IMR-90 (cell line): ENCODE results near the gene KRT86. TPM values are rescaled to one million over a fixed set of nuclear protein-coding genes. Genes with fewer than 3 reads are reported as not detected.

Experiments used
- ATAC-seq: fragments of 200-7000 bp; cut with Tn5 transposase; 2 replicates; pipeline ENCODE4 v1.9.1; 2020; ENCODE audit warnings: low read depth, mild to moderate bottlenecking, moderate library complexity
- BruUV-seq: library from RNA; stranded (reverse); fragments of 400-500 nt; replicated peaks from 2 replicates; lab custom pipeline; 2021; lab: Mats Ljungman, UMichigan
- CTCF ChIA-PET: fragments of 300-600 bp; formaldehyde crosslinking; extraction: SDS; loops from one replicate; lab custom pipeline; 2021; ENCODE audit warnings: antibody characterized with exemption; lab: Yijun Ruan, JAX
- POLR2A ChIA-PET: fragments of 300-600 bp; sonication (Branson Sonifier 250); formaldehyde crosslinking; loops from one replicate; lab custom pipeline; 2022; ENCODE audit warnings: antibody characterized with exemption; ENCODE audit not compliant: unreplicated experiment; lab: Charles Lee
- DNase-seq: peaks from one replicate; pipeline ENCODE4 v3.0.0; 2013
- H2AFZ ChIP-seq: replicated peaks from 2 replicates; pipeline ENCODE3; 2013; ENCODE audit warnings: low read length, mild to moderate bottlenecking; ENCODE audit not compliant: poor library complexity
- H2AK5ac ChIP-seq: 2 replicates; pipeline ENCODE4 v1.6.1; 2013; ENCODE audit warnings: low read depth, low read length, inconsistent platforms
- H2AK9ac ChIP-seq: replicated peaks from 2 replicates; pipeline ENCODE3; 2013; ENCODE audit warnings: mild to moderate bottlenecking, low read depth, low read length, moderate library complexity; ENCODE audit not compliant: poor library complexity
- H2BK120ac ChIP-seq: 2 replicates; pipeline ENCODE4 v1.6.1; 2013; ENCODE audit warnings: low read depth, low read length, inconsistent platforms
- H2BK15ac ChIP-seq: 3 replicates; pipeline ENCODE4 v1.6.1; 2013; ENCODE audit warnings: low read depth, low read length, inconsistent platforms
- H2BK20ac ChIP-seq: 2 replicates; pipeline ENCODE4 v1.6.1; 2013; ENCODE audit warnings: low read depth, mild to moderate bottlenecking, inconsistent platforms, low read length, moderate library complexity
- H2BK5ac ChIP-seq: 2 replicates; pipeline ENCODE4 v1.6.1; 2013; ENCODE audit warnings: mild to moderate bottlenecking, low read depth, low read length, inconsistent platforms; ENCODE audit not compliant: poor library complexity, severe bottlenecking
- H3K14ac ChIP-seq: replicated peaks from 2 replicates; pipeline ENCODE4 v1.6.1; 2013; ENCODE audit warnings: low read depth, low read length, inconsistent platforms
- H3K18ac ChIP-seq: 2 replicates; pipeline ENCODE4 v1.6.1; 2013; ENCODE audit warnings: low read depth, low read length, control low read depth
- H3K23ac ChIP-seq: 2 replicates; pipeline ENCODE4 v1.6.1; 2013; ENCODE audit warnings: low read depth, low read length, inconsistent platforms
- H3K27ac ChIP-seq: 2 replicates; pipeline ENCODE4 v1.5.1; 2013; ENCODE audit warnings: mild to moderate bottlenecking, control low read depth, low read length; ENCODE audit not compliant: insufficient read depth
- H3K27me3 ChIP-seq: 2 replicates; pipeline ENCODE4 v1.6.1; 2013; ENCODE audit warnings: low read length; ENCODE audit not compliant: control insufficient read depth, insufficient read depth
- H3K36me3 ChIP-seq: 2 replicates; pipeline ENCODE4 v1.6.1; 2013; ENCODE audit warnings: low read length, mixed read lengths; ENCODE audit not compliant: control insufficient read depth, insufficient read depth
- H3K4ac ChIP-seq: 2 replicates; pipeline ENCODE4 v1.6.1; 2013; ENCODE audit warnings: low read depth, low read length, inconsistent platforms
- H3K4me1 ChIP-seq: 2 replicates; pipeline ENCODE4 v1.6.1; 2013; ENCODE audit warnings: low read length, mixed read lengths; ENCODE audit not compliant: control insufficient read depth, insufficient read depth
- H3K4me2 ChIP-seq: 2 replicates; pipeline ENCODE4 v1.6.1; 2013; ENCODE audit warnings: low read depth, mild to moderate bottlenecking, control low read depth, low read length, moderate library complexity
- H3K4me3 ChIP-seq: 2 replicates; pipeline ENCODE4 v1.5.1; 2013; ENCODE audit warnings: low read depth, mild to moderate bottlenecking, control low read depth, low read length, moderate library complexity; ENCODE audit not compliant: insufficient read depth
- H3K56ac ChIP-seq: 2 replicates; pipeline ENCODE4 v1.6.1; 2013; ENCODE audit warnings: low read length, inconsistent platforms; ENCODE audit not compliant: insufficient read depth; ENCODE audit errors: extremely low read depth
- H3K79me1 ChIP-seq, 2 experiments: 2 replicates each; pipeline ENCODE4 v1.6.1; 2013; ENCODE audit warnings: low read length in 2 of 2, inconsistent platforms in 1 of 2, low read depth in 1 of 2
- H3K9ac ChIP-seq: 2 replicates; pipeline ENCODE4 v1.6.1; 2013; ENCODE audit warnings: low read depth, low read length, control low read depth
- H3K9me1 ChIP-seq: 2 replicates; pipeline ENCODE4 v1.6.1; 2013; ENCODE audit warnings: low read length, inconsistent platforms; ENCODE audit not compliant: insufficient read depth
- H3K9me3 ChIP-seq: 2 replicates; pipeline ENCODE4 v1.6.1; 2013; ENCODE audit warnings: low read length; ENCODE audit not compliant: control insufficient read depth, insufficient read depth
- H4K20me1 ChIP-seq: 2 replicates; pipeline ENCODE4 v1.6.1; 2013; ENCODE audit warnings: low read length, inconsistent platforms; ENCODE audit not compliant: insufficient read depth
- H4K5ac ChIP-seq: 2 replicates; pipeline ENCODE4 v1.6.1; 2013; ENCODE audit warnings: mild to moderate bottlenecking, low read depth, low read length, control low read depth
- H4K8ac ChIP-seq, 2 experiments: 2 replicates each; pipeline ENCODE4 v1.6.1; 2013; ENCODE audit warnings: low read depth in 2 of 2, low read length in 2 of 2, control low read depth in 1 of 2, inconsistent platforms in 1 of 2
- H4K91ac ChIP-seq: 2 replicates; pipeline ENCODE4 v1.6.1; 2013; ENCODE audit warnings: low read depth, low read length, inconsistent platforms; ENCODE audit not compliant: insufficient read depth
- BHLHE40 ChIP-seq: fragments of 150-350 bp; IDR thresholded peaks from 2 replicates; pipeline ENCODE4 v1.6.1; 2016; ENCODE audit warnings: mild to moderate bottlenecking, low read depth, low read length
- CEBPB ChIP-seq: IDR thresholded peaks from 2 replicates; pipeline ENCODE4 v1.6.1; 2012; ENCODE audit warnings: low read depth, low read length, improper control_type of control experiment
- CHD1 ChIP-seq: IDR thresholded peaks from 2 replicates; pipeline ENCODE4 v1.6.1; 2012; ENCODE audit warnings: low read depth, low read length, improper control_type of control experiment
- ELK1 ChIP-seq: fragments of 150-350 bp; IDR thresholded peaks from 2 replicates; pipeline ENCODE4 v1.6.1; 2016; ENCODE audit warnings: low read depth, mild to moderate bottlenecking, low read length, moderate library complexity, borderline replicate concordance
- FOS ChIP-seq: fragments of 150-350 bp; IDR thresholded peaks from 2 replicates; pipeline ENCODE4 v1.6.1; 2016; ENCODE audit warnings: low read depth, low read length
- MAFK ChIP-seq: IDR thresholded peaks from 2 replicates; pipeline ENCODE4 v1.6.1; 2012; ENCODE audit warnings: low read depth, low read length, improper control_type of control experiment
- MAZ ChIP-seq: IDR thresholded peaks from 2 replicates; pipeline ENCODE4 v1.6.1; 2012; ENCODE audit warnings: low read depth, mild to moderate bottlenecking, low read length, improper control_type of control experiment, moderate library complexity, borderline replicate concordance
- MXI1 ChIP-seq: IDR thresholded peaks from 2 replicates; pipeline ENCODE4 v1.6.1; 2012; ENCODE audit warnings: low read depth, mild to moderate bottlenecking, low read length, moderate library complexity, borderline replicate concordance
- NFE2L2 ChIP-seq: fragments of 150-350 bp; IDR thresholded peaks from 2 replicates; pipeline ENCODE4 v1.6.1; 2016; ENCODE audit warnings: low read depth, mild to moderate bottlenecking, low read length
- POLR2A ChIP-seq: IDR thresholded peaks from 2 replicates; pipeline ENCODE4 v1.6.1; 2012; ENCODE audit warnings: mild to moderate bottlenecking, low read depth, low read length
- RAD21 ChIP-seq: IDR thresholded peaks from 2 replicates; pipeline ENCODE4 v1.6.1; 2012; ENCODE audit warnings: low read length, improper control_type of control experiment
- RCOR1 ChIP-seq: IDR thresholded peaks from 2 replicates; pipeline ENCODE4 v1.6.1; 2012; ENCODE audit warnings: mild to moderate bottlenecking, low read length, improper control_type of control experiment; ENCODE audit not compliant: insufficient replicate concordance
- RFX5 ChIP-seq: IDR thresholded peaks from 2 replicates; pipeline ENCODE4 v1.8.0; 2012; ENCODE audit warnings: low read depth, mild to moderate bottlenecking, low read length, moderate library complexity
- SMC3 ChIP-seq: fragments of 150-350 bp; IDR thresholded peaks from 2 replicates; pipeline ENCODE4 v1.6.1; 2016; ENCODE audit warnings: low read depth, mild to moderate bottlenecking, antibody characterized with exemption, low read length, moderate library complexity
- WGBS, 2 experiments: methylation state at CpG; one replicate each; pipeline versions ENCODE4 v1.1.5 to v1.1.7; 2013; ENCODE audit warnings: missing lambda C conversion rate in 2 of 2; ENCODE audit not compliant: insufficient read length in 1 of 2; ENCODE audit errors: extremely low coverage in 2 of 2; 5-methylcytosine and 5-hydroxymethylcytosine counted together
- dilution Hi-C: fragments of 300-500 bp; cut with HindIII; formaldehyde crosslinking; loops from one replicate; pipeline ENCODE4 v1.14.3; 2018; ENCODE audit warnings: low sequenced_read_pairs; ENCODE audit not compliant: unreplicated experiment
- in situ Hi-C: fragments of 300-500 bp; cut with MboI; formaldehyde crosslinking; loops from 3 replicates; pipeline ENCODE4 v1.14.3; 2019; ENCODE audit warnings: low sequenced_read_pairs, inconsistent platforms, mixed read lengths
- intact Hi-C: fragments of 100-400 bp; cut with micrococcal nuclease; formaldehyde crosslinking; loops from 2 replicates; pipeline ENCODE4 v1.10.0; 2022
- polyA plus RNA-seq, 3 experiments: library from polyadenylated mRNA; depleted of rRNA; stranded (reverse); fragments of >200 nt; gene quantifications; 2 replicates each; pipeline ENCODE4 v1.2.3, GENCODE V29; 2012; ENCODE audit warnings: low replicate concordance in 1 of 3
- total RNA-seq: library from RNA; depleted of rRNA; stranded (reverse); fragments of >200 nt; gene quantifications from 2 replicates; pipeline ENCODE4 v1.2.3, GENCODE V29; 2012
- TF ChIP-seq, protein P1 (sequence below): fragments of 150-350 bp; IDR thresholded peaks from 2 replicates; pipeline ENCODE4 v1.6.1; 2017; ENCODE audit warnings: mild to moderate bottlenecking, antibody characterized with exemption, low read length, low read depth
- TF ChIP-seq, protein P2 (sequence below): conservative IDR thresholded peaks from 2 replicates; pipeline ENCODE4 v1.5.1; 2012; ENCODE audit warnings: mild to moderate bottlenecking, low read depth, low read length, improper control_type of control experiment

The KRT86 gene
- total and polyA plus RNA-seq, 2 of the 4 experiments (the other 2 are of a cell fraction), result not detected

DNA sequence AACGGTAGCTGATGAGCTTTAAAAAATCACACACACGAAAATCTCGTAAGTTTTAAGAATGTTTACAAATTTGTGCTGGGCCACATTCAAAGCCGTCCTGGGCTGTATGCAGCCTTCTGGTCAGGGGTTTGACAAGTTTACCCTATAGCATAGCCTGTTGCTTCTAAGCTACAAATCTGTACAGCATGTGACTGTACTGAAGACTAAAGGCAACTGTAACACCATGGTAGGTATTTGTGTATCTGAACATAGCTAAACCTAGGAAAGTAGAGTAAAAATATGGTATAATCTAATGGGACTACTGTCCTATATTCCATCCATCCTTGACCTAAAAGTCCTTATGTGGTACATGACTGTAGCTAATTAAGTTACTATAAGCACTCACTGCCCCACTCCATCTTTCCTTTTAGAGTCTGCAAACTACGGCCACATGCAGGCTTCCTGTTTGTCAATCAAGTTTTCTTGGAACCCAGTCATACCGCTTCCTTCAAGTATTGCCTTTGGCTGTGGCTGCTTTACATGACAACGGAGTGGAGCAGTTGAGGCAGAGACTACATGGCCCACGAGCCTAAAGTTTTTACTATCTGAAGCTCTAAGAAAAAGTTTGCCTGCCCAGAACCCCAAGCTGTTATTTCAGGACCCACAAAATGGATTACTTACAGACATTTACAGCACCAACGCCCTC lies 22.9 kb upstream of the KRT86 start:
- no peaks in the 10 kb centered on the region for H3K36me3 ChIP-seq
- no peak overlapping the region for H3K14ac ChIP-seq
- ChIA-PET POLR2A (no interaction called here), CTCF (interaction anchor here (1.5 kb wide), 1 partner anchor 27 kb away, joined by 3 read pairs; no protein-coding TSS in a partner anchor)
- no peak overlapping the region for H2AK5ac ChIP-seq
- DNase-seq (no peak), ATAC-seq (no peak)
- no TSS peak for BruUV-seq
- peaks cover 14% of the 10 kb centered on the region for H3K27me3 ChIP-seq
- H3K56ac ChIP-seq, result no peak overlapping the region
- in situ Hi-C loops (no loop called here), intact Hi-C loops (no loop called here), dilution Hi-C loops (no loop called here)
- no peaks in the 10 kb centered on the region for H4K20me1 ChIP-seq
- no peak overlapping the region for H2BK15ac ChIP-seq
- no peak overlapping the region for H3K9ac ChIP-seq
- H2AFZ ChIP-seq, result no peak overlapping the region
- H2AK9ac ChIP-seq, result no peak overlapping the region
- 0 out of 2 replicates have a peak, but pooled peaks cover 4% of the 10 kb centered on the region for H3K9me1 ChIP-seq
- no peak overlapping the region for H3K4me2 ChIP-seq
- H3K23ac ChIP-seq, result no peak overlapping the region
- no peak overlapping the region for H3K18ac ChIP-seq
- H3K4ac ChIP-seq, result no peak overlapping the region
- no peak overlapping the region for H2BK20ac ChIP-seq
- H3K4me3 ChIP-seq, result no peak overlapping the region
- H4K8ac ChIP-seq, result no peak overlapping the region
- H3K4me1 ChIP-seq, result peaks cover 12% of the 10 kb centered on the region
- H2BK5ac ChIP-seq, result no peak overlapping the region
- no peaks in the 10 kb centered on the region for H3K79me1 ChIP-seq
- 63% methylated on average over 1 of the region's 9 CpGs; no CpG with 5 or more reads in 1 of the 2 experiments for WGBS, 2 experiments
- TF ChIP-seq CEBPB (no peak), RAD21 (no peak), MAFK (no peak), BHLHE40 (no peak), FOS (no peak), NFE2L2 (no peak), MXI1 (no peak), RCOR1 (no peak), MAZ (no peak), SMC3 (no peak), POLR2A (no peak), CHD1 (no peak), RFX5 (no peak), ELK1 (no peak)
- TF ChIP-seq, protein P1, sequence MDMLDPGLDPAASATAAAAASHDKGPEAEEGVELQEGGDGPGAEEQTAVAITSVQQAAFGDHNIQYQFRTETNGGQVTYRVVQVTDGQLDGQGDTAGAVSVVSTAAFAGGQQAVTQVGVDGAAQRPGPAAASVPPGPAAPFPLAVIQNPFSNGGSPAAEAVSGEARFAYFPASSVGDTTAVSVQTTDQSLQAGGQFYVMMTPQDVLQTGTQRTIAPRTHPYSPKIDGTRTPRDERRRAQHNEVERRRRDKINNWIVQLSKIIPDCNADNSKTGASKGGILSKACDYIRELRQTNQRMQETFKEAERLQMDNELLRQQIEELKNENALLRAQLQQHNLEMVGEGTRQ, result no peak
- TF ChIP-seq, protein P2, sequence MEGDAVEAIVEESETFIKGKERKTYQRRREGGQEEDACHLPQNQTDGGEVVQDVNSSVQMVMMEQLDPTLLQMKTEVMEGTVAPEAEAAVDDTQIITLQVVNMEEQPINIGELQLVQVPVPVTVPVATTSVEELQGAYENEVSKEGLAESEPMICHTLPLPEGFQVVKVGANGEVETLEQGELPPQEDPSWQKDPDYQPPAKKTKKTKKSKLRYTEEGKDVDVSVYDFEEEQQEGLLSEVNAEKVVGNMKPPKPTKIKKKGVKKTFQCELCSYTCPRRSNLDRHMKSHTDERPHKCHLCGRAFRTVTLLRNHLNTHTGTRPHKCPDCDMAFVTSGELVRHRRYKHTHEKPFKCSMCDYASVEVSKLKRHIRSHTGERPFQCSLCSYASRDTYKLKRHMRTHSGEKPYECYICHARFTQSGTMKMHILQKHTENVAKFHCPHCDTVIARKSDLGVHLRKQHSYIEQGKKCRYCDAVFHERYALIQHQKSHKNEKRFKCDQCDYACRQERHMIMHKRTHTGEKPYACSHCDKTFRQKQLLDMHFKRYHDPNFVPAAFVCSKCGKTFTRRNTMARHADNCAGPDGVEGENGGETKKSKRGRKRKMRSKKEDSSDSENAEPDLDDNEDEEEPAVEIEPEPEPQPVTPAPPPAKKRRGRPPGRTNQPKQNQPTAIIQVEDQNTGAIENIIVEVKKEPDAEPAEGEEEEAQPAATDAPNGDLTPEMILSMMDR, result no peak
- H4K91ac ChIP-seq, result no peak overlapping the region
- no peaks in the 10 kb centered on the region for H3K9me3 ChIP-seq
- H2BK120ac ChIP-seq, result no peak overlapping the region
- no peak overlapping the region for H4K5ac ChIP-seq
- no peak overlapping the region for H3K27ac ChIP-seq
